GM23248 (cell line): ENCODE measurements around the gene COMMD4. TPM values are rescaled to one million over a fixed set of nuclear protein-coding genes. Genes with fewer than 3 reads are reported as not detected.
A peak's percentile ranks its signal among the peaks of the same experiment; 100 is the strongest.
"Not testable (repeated sequence)": the region's sequence is repeated elsewhere in the genome, so short reads cannot be mapped to it uniquely, and the experiment has no call there.

Experiments
- DNase-seq: peaks from one replicate; pipeline ENCODE4 v3.0.0-alpha.2; 2015
- H2AFZ ChIP-seq: fragments of 200-600 bp; sonication (generic); 2 replicates; pipeline ENCODE4 v1.6.1; 2016; ENCODE audit warnings: antibody characterized with exemption
- H3F3A ChIP-seq: fragments of 200-600 bp; sonication (generic); 2 replicates; pipeline ENCODE4 v1.6.1; 2016; ENCODE audit warnings: mild to moderate bottlenecking, antibody characterized with exemption, mixed run types; ENCODE audit not compliant: insufficient read depth
- H3K27ac ChIP-seq: fragments of 200-600 bp; sonication (generic); 2 replicates; pipeline ENCODE4 v1.5.1; 2016; ENCODE audit warnings: mild to moderate bottlenecking
- H3K27me3 ChIP-seq: fragments of 200-600 bp; sonication (generic); replicated peaks from 2 replicates; pipeline ENCODE4 v1.6.1; 2016; ENCODE audit warnings: mild to moderate bottlenecking; ENCODE audit not compliant: insufficient read depth
- H3K36me3 ChIP-seq: fragments of 200-600 bp; sonication (generic); 2 replicates; pipeline ENCODE4 v1.6.1; 2016; ENCODE audit warnings: low read depth, mild to moderate bottlenecking
- H3K4me1 ChIP-seq: fragments of 200-600 bp; sonication (generic); 2 replicates; pipeline ENCODE4 v1.6.1; 2016; ENCODE audit warnings: mild to moderate bottlenecking; ENCODE audit not compliant: insufficient read depth
- H3K4me2 ChIP-seq: fragments of 200-600 bp; sonication (generic); one replicate; pipeline ENCODE4 v1.6.1; 2016; ENCODE audit warnings: mild to moderate bottlenecking; ENCODE audit not compliant: unreplicated experiment
- H3K4me3 ChIP-seq: fragments of 200-600 bp; sonication (generic); 2 replicates; pipeline ENCODE4 v1.5.1; 2016; ENCODE audit warnings: mild to moderate bottlenecking
- H3K79me2 ChIP-seq: fragments of 200-600 bp; sonication (generic); 2 replicates; pipeline ENCODE4 v1.6.1; 2016; ENCODE audit warnings: mild to moderate bottlenecking; ENCODE audit not compliant: insufficient read depth
- H3K9ac ChIP-seq: fragments of 200-600 bp; sonication (generic); 2 replicates; pipeline ENCODE4 v1.6.1; 2016; ENCODE audit warnings: mild to moderate bottlenecking
- H3K9me2 ChIP-seq: fragments of 200-600 bp; sonication (generic); 2 replicates; pipeline ENCODE4 v1.6.1; 2016; ENCODE audit warnings: mixed run types, mild to moderate bottlenecking, moderate library complexity; ENCODE audit not compliant: insufficient read depth
- H3K9me3 ChIP-seq: fragments of 200-600 bp; sonication (generic); one replicate; pipeline ENCODE4 v1.6.1; 2017; ENCODE audit warnings: low read depth
- H4K20me1 ChIP-seq: fragments of 200-600 bp; sonication (generic); 2 replicates; pipeline ENCODE4 v1.6.0; 2016; ENCODE audit not compliant: insufficient read depth
- EZH2 ChIP-seq: fragments of 200-600 bp; sonication (generic); IDR thresholded peaks from 2 replicates; pipeline ENCODE4 v1.6.1; 2018; ENCODE audit warnings: antibody characterized with exemption, mild to moderate bottlenecking; ENCODE audit not compliant: insufficient read depth, poor library complexity, severe bottlenecking
- EZH2phosphoT487 ChIP-seq: fragments of 200-600 bp; sonication (generic); IDR thresholded peaks from 2 replicates; pipeline ENCODE4 v1.6.1; 2018; ENCODE audit warnings: antibody characterized with exemption, moderate library complexity, mild to moderate bottlenecking, low read depth; ENCODE audit not compliant: insufficient read depth
- WGBS, 2 experiments: methylation state at CpG; one replicate each; pipeline ENCODE4 v1.1.6; 2015 to 2017; ENCODE audit warnings: low lambda C conversion rate in 2 of 2, low coverage in 1 of 2; ENCODE audit errors: missing lambda C conversion rate in 2 of 2; 5-methylcytosine and 5-hydroxymethylcytosine counted together
- in situ Hi-C: fragments of 300-500 bp; cut with MboI; formaldehyde crosslinking; loops from 2 replicates; pipeline ENCODE4 v1.15.0; 2020
- polyA plus RNA-seq: library from polyadenylated mRNA; unstranded; fragments of >200 nt; fragmentation: Nextera tagmentation; extraction: Ambion mirVana; gene quantifications from 2 replicates; pipeline ENCODE4 v1.2.1, GENCODE V29; 2016
- total RNA-seq: library from RNA; depleted of rRNA; stranded (reverse); fragments of >200 nt; shearing (Covaris generic); gene quantifications from 2 replicates; pipeline ENCODE4 v1.2.3, GENCODE V29; 2014

Gene COMMD4
- total and polyA plus RNA-seq, 2 experiments from 2014 or later: 82.0 to 82.5 TPM

GRCh38 chr15:75329571-75329970 is 6.3 kb upstream of the COMMD4 start:
- Histone ChIP-seq H2AFZ (no peak overlapping the region), H3K36me3 (no peaks in the 10 kb centered on the region), H3K9me2 (no peaks in the 10 kb centered on the region), H3K4me2 (no peak overlapping the region), H4K20me1 (no peaks in the 10 kb centered on the region), H3K4me1 (no peaks in the 10 kb centered on the region), H3K4me3 (no peak overlapping the region), H3K9ac (no peak overlapping the region), H3F3A (no peaks in the 10 kb centered on the region), H3K27me3 (no peaks in the 10 kb centered on the region), H3K27ac (no peak overlapping the region), H3K79me2 (no peaks in the 10 kb centered on the region), H3K9me3 (no peaks in the 10 kb centered on the region)
- in situ Hi-C loops: no loop called here
- no peak for DNase-seq
- WGBS, 2 experiments: 93% methylated on average over 2 of the region's 2 CpGs
- TF ChIP-seq EZH2: no peak
- no peak for TF ChIP-seq EZH2phosphoT487

- H3K9ac ChIP-seq, H3F3A ChIP-seq, DNase-seq, H3K27me3 ChIP-seq, H3K9me3 ChIP-seq, H3K36me3 ChIP-seq, H3K9me2 ChIP-seq, H3K4me3 ChIP-seq, H3K4me2 ChIP-seq, in situ Hi-C loops, H3K27ac ChIP-seq, H4K20me1 ChIP-seq, H2AFZ ChIP-seq: not testable (repeated sequence)
- H3K4me1 ChIP-seq: peaks cover 10% of the 10 kb centered on the region; the same call in 1 of the 2 replicates
- H3K79me2 ChIP-seq: peaks cover 13% of the 10 kb centered on the region
- WGBS, 2 experiments: 52 to 59% methylated on average over 7 of the region's 7 CpGs
These were observed 3.8 kb upstream of the COMMD4 start for GRCh38 chr15:75332093-75332492.

- in situ Hi-C loops, H2AFZ ChIP-seq: not testable (repeated sequence)
These were observed 2.0 kb upstream of the COMMD4 start for GRCh38 chr15:75333654-75334419.

GRCh38 chr15:75335313-75335704 is 554 bp upstream of the COMMD4 start:
- Histone ChIP-seq H3K9me2 (no peaks in the 10 kb centered on the region), H3K4me1 (peaks cover 10% of the 10 kb centered on the region; the same call in 1 of the 2 replicates), H3K79me2 (peaks cover 15% of the 10 kb centered on the region), H2AFZ (peak overlapping the region; percentile 95), H3K4me3 (peak overlapping the region; percentile 90), H3K9me3 (no peaks in the 10 kb centered on the region), H3K9ac (peak overlapping the region; percentile 91), H3K27me3 (no peaks in the 10 kb centered on the region), H3K4me2 (peak overlapping the region; percentile 90), H3F3A (no peaks in the 10 kb centered on the region), H3K27ac (no peak overlapping the region), H3K36me3 (no peaks in the 10 kb centered on the region; the same call in 1 of the 2 replicates), H4K20me1 (no peaks in the 10 kb centered on the region)
- in situ Hi-C loops: no loop called here
- 49 to 50% methylated on average over 3 of the region's 3 CpGs for WGBS, 2 experiments
- no peak for TF ChIP-seq EZH2phosphoT487
- no peak for TF ChIP-seq EZH2
- no peak for DNase-seq

More at GRCh38 chr15:75333654-75334419, 2.0 kb upstream of the COMMD4 start:
- H3K4me3 ChIP-seq, H3K4me2 ChIP-seq, DNase-seq, H4K20me1 ChIP-seq, H3K27me3 ChIP-seq, H3F3A ChIP-seq, H3K36me3 ChIP-seq, H3K9me3 ChIP-seq, H3K9ac ChIP-seq, H3K27ac ChIP-seq, H3K9me2 ChIP-seq: not testable (repeated sequence)
- H3K79me2 ChIP-seq: peaks cover 15% of the 10 kb centered on the region
- 76 to 79% methylated on average over 15 of the region's 15 CpGs for WGBS, 2 experiments
- peaks cover 10% of the 10 kb centered on the region; the same call in 1 of the 2 replicates for H3K4me1 ChIP-seq
